Muscle of leg (tissue), 16 donors: Measurements from ENCODE around the gene COX7A1. TPM values are rescaled to one million over a fixed set of nuclear protein-coding genes. Genes with fewer than 3 reads are reported as not detected.
"Not testable (repeated sequence)": the region's sequence is repeated elsewhere in the genome, so short reads cannot be mapped to it uniquely, and the experiment has no call there.

Experiments
- DNase-seq: peaks from one replicate; pipeline ENCODE4 v3.0.0; 2013
- H3K27ac ChIP-seq: one replicate; pipeline ENCODE4 v1.5.1; 2013; ENCODE audit warnings: mild to moderate bottlenecking, low read length, control low read depth
- H3K27me3 ChIP-seq: one replicate; pipeline ENCODE4 v1.6.1; 2013; ENCODE audit warnings: low read length; ENCODE audit not compliant: control insufficient read depth, insufficient read depth
- H3K36me3 ChIP-seq: one replicate; pipeline ENCODE4 v1.6.1; 2013; ENCODE audit warnings: low read length; ENCODE audit not compliant: control insufficient read depth, insufficient read depth
- H3K4me1 ChIP-seq: one replicate; pipeline ENCODE4 v1.6.1; 2013; ENCODE audit warnings: low read length; ENCODE audit not compliant: control insufficient read depth, insufficient read depth
- H3K4me3 ChIP-seq: one replicate; pipeline ENCODE4 v1.5.1; 2013; ENCODE audit warnings: low read length, control low read depth
- H3K9me3 ChIP-seq: replicated peaks from 2 replicates; pipeline ENCODE4 v1.6.1; 2013; ENCODE audit warnings: low read depth, low read length; ENCODE audit not compliant: control insufficient read depth
- WGBS: methylation state at CpG from one replicate; pipeline ENCODE4 v1.1.5; 2013; ENCODE audit warnings: missing lambda C conversion rate; ENCODE audit not compliant: insufficient coverage; 5-methylcytosine and 5-hydroxymethylcytosine counted together
- long read RNA-seq, 11 donors: transcript quantifications; one replicate each; lab custom pipeline, GENCODE V29; 2026
- polyA plus RNA-seq, 8 donors: library from polyadenylated mRNA; unstranded; fragments of 120-200 nt; gene quantifications; one replicate each; pipeline versions ENCODE4 v1.2.1 to v1.2.3, GENCODE V29; 2013; ENCODE audit warnings: inconsistent platforms in 1 of 8, low replicate concordance in 1 of 8; ENCODE audit not compliant: insufficient read length in 8 of 8, insufficient read depth in 1 of 8
- total RNA-seq: library from RNA; stranded (reverse); fragments of 120-200 nt; gene quantifications from one replicate; pipeline ENCODE4 v1.2.4, GENCODE V29; 2013

The COX7A1 gene
- total RNA-seq, result 185 TPM
- 100 to 1,000 TPM; 215 to 391 (median 264) TPM for polyA plus RNA-seq
- long read RNA-seq, donor 1, transcript COX7A1-201 (4 exons, 762 nt), result major isoform, 104 of 123 reads
- long read RNA-seq, donor 1, transcript COX7A1-203 (3 exons, 464 nt), result minor isoform, 5 of 123 reads
- long read RNA-seq, donor 1, partial matches to known transcripts, result 11 of 123 reads
- long read RNA-seq, donor 1, other reads (novel, unspliced or antisense), result 0 of 123 reads
- long read RNA-seq, donor 2, transcript COX7A1-201 (4 exons, 762 nt), result major isoform, 20 of 23 reads
- long read RNA-seq, donor 2, partial matches to known transcripts, result 0 of 23 reads
- long read RNA-seq, donor 2, other reads (novel, unspliced or antisense), result 0 of 23 reads
- long read RNA-seq, donor 3, transcript COX7A1-203 (3 exons, 464 nt), result minor isoform, 5 of 149 reads
- long read RNA-seq, donor 3, transcript COX7A1-201 (4 exons, 762 nt), result major isoform, 138 of 149 reads
- long read RNA-seq, donor 3, partial matches to known transcripts, result 5 of 149 reads
- long read RNA-seq, donor 3, other reads (novel, unspliced or antisense), result 0 of 149 reads
- long read RNA-seq, donor 4, transcript COX7A1-203 (3 exons, 464 nt), result minor isoform, 29 of 178 reads
- long read RNA-seq, donor 4, transcript COX7A1-201 (4 exons, 762 nt), result major isoform, 146 of 178 reads
- long read RNA-seq, donor 4, partial matches to known transcripts, result 0 of 178 reads
- long read RNA-seq, donor 4, other reads (novel, unspliced or antisense), result 0 of 178 reads
- long read RNA-seq, donor 5, transcript COX7A1-203 (3 exons, 464 nt), result minor isoform, 27 of 346 reads
- long read RNA-seq, donor 5, transcript COX7A1-201 (4 exons, 762 nt), result major isoform, 301 of 346 reads
- long read RNA-seq, donor 5, partial matches to known transcripts, result 14 of 346 reads
- long read RNA-seq, donor 5, other reads (novel, unspliced or antisense), result 0 of 346 reads
- long read RNA-seq, donor 6, transcript COX7A1-201 (4 exons, 762 nt), result major isoform, 386 of 461 reads
- long read RNA-seq, donor 6, transcript COX7A1-203 (3 exons, 464 nt), result minor isoform, 49 of 461 reads
- long read RNA-seq, donor 6, partial matches to known transcripts, result 22 of 461 reads
- long read RNA-seq, donor 6, other reads (novel, unspliced or antisense), result 0 of 461 reads
- long read RNA-seq, donor 7, transcript COX7A1-203 (3 exons, 464 nt), result minor isoform, 26 of 378 reads
- long read RNA-seq, donor 7, transcript COX7A1-201 (4 exons, 762 nt), result major isoform, 315 of 378 reads
- long read RNA-seq, donor 7, transcript COX7A1-204 (4 exons, 211 nt), result minor isoform, 6 of 378 reads
- long read RNA-seq, donor 7, partial matches to known transcripts, result 31 of 378 reads
- long read RNA-seq, donor 7, other reads (novel, unspliced or antisense), result 0 of 378 reads
- long read RNA-seq, donor 8, transcript COX7A1-203 (3 exons, 464 nt), result minor isoform, 14 of 136 reads
- long read RNA-seq, donor 8, transcript COX7A1-201 (4 exons, 762 nt), result major isoform, 112 of 136 reads
- long read RNA-seq, donor 8, partial matches to known transcripts, result 6 of 136 reads
- long read RNA-seq, donor 8, other reads (novel, unspliced or antisense), result 0 of 136 reads
- long read RNA-seq, donor 9, transcript COX7A1-203 (3 exons, 464 nt), result minor isoform, 28 of 344 reads
- long read RNA-seq, donor 9, transcript COX7A1-201 (4 exons, 762 nt), result major isoform, 293 of 344 reads
- long read RNA-seq, donor 9, partial matches to known transcripts, result 20 of 344 reads
- long read RNA-seq, donor 9, other reads (novel, unspliced or antisense), result 0 of 344 reads
- long read RNA-seq, donor 10, transcript COX7A1-204 (4 exons, 211 nt), result minor isoform, 7 of 457 reads
- long read RNA-seq, donor 10, transcript COX7A1-201 (4 exons, 762 nt), result major isoform, 365 of 457 reads
- long read RNA-seq, donor 10, transcript COX7A1-203 (3 exons, 464 nt), result minor isoform, 41 of 457 reads
- long read RNA-seq, donor 10, partial matches to known transcripts, result 44 of 457 reads
- long read RNA-seq, donor 10, other reads (novel, unspliced or antisense), result 0 of 457 reads
- long read RNA-seq, donor 11, transcript COX7A1-203 (3 exons, 464 nt), result minor isoform, 7 of 208 reads
- long read RNA-seq, donor 11, transcript COX7A1-201 (4 exons, 762 nt), result major isoform, 194 of 208 reads
- long read RNA-seq, donor 11, partial matches to known transcripts, result 7 of 208 reads
- long read RNA-seq, donor 11, other reads (novel, unspliced or antisense), result 0 of 208 reads

DNA sequence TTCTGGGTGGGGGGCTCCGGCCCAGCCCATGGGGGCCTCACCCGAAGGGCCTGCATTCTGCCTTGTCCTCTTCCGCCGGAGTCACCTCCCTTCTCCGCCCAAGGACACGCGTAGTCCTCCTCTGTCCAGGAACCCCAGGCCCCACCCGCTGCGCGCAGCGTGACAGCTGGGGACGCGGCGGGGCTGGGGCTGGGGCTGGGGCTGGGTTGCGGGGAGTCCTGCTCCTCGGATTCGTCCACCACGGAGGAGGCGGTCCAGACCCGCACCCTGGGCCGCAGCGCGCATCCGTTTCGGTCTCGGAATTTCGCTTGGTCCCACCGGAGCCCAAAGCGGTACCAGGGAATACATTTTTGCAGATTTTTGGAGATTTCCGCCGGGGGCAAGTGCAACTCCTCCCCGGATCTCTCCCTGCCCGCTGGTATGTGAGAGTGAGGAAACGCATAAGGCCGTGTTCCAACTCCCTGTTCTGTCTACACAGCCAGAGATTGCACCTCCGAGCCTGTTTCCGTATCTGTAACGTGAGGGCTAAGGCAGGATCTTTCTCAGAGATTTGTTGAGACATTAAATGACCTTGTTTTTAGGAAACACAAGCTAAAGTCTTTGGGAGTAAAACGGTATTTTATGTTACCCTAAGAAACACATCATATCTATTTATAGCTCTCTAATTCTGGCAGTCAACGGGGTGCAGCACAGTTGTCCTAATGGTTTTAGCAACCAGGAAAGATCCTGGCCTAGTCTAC lies at the start of gene COX7A1:
TSS of gene COX7A1 (minus strand) at position 96 of the 740 bp plus-strand sequence. CDS start at position 56, 40 bp downstream.
- Histone ChIP-seq H3K27me3 (no peaks in the 10 kb centered on the region), H3K36me3 (peaks cover 33% of the 10 kb centered on the region), H3K4me3 (peak within 1 kb of the TSS; percentile 89), H3K27ac (peak within 1 kb of the TSS; percentile 100), H3K4me1 (peaks cover 27% of the 10 kb centered on the region), H3K9me3 (no peaks in the 10 kb centered on the region)
- under 1% methylated on average over 22 of the region's 40 CpGs for WGBS
- peak; percentile 92 for DNase-seq

DNA sequence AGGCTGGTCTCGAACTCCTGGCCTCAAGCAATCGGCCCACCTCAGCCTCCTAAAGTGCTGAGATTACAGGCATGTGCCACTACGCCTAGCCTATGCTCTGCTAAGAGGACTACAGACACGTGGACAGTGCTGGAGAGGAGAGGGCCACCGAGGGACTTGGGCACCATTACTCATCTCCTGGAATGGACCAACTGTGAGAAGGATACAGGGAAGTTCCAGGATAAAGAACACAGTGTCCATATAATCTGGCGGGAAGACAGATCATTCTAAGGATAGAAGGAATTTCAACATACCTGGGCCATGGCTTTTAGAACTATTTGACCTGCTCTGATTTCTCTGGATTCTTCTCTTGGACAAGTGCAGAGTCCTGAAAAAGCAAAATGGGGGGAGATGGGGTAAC lies 49.4 kb upstream of the COX7A1 start:
- Histone ChIP-seq H3K4me1 (no peaks in the 10 kb centered on the region), H3K9me3 (no peaks in the 10 kb centered on the region), H3K27ac (no peak overlapping the region), H3K36me3 (peaks cover 14% of the 10 kb centered on the region), H3K4me3 (no peak overlapping the region), H3K27me3 (no peaks in the 10 kb centered on the region)
- 88% methylated on average over 6 of the region's 6 CpGs for WGBS
- no peak for DNase-seq

DNA sequence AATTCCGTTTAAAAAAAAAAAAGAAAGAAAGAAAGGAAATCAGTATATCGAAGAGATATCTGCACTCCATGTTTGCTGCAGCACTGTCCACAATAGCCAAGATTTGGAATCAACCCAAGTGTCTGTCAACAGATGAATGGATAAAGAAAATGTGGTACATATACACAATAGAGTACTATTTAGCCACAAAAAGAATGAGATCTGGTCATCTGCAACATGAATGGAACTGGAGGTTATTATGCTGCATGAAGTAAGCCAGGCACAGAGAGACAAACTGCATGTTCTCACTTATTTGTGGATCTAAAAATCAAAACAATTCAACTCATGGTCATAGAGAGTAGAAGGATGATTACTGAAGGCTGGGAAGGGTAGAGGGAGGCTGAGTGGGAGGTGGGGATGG lies 45.9 kb upstream of the COX7A1 start:
- H3K27ac ChIP-seq, result no peak overlapping the region
- peaks cover 26% of the 10 kb centered on the region for H3K36me3 ChIP-seq
- H3K27me3 ChIP-seq, result no peaks in the 10 kb centered on the region
- no peak for DNase-seq
- H3K4me1 ChIP-seq, result no peaks in the 10 kb centered on the region
- H3K9me3 ChIP-seq, result no peaks in the 10 kb centered on the region
- 67% methylated on average over 1 of the region's 2 CpGs for WGBS
- no peak overlapping the region for H3K4me3 ChIP-seq

- Histone ChIP-seq H3K27me3 (no peaks in the 10 kb centered on the region), H3K4me3 (no peak overlapping the region), H3K36me3 (peaks cover 25% of the 10 kb centered on the region), H3K9me3 (no peaks in the 10 kb centered on the region), H3K4me1 (no peaks in the 10 kb centered on the region), H3K27ac (no peak overlapping the region)
- DNase-seq, result no peak
- whole genome bisulfite sequencing, result 100% methylated on average over 1 of the region's 2 CpGs
Measured at GRCh38 chr19:36196249-36196648, 44.0 kb upstream of the COX7A1 start.

- H3K9me3 ChIP-seq, H3K27me3 ChIP-seq, H3K27ac ChIP-seq, H3K4me3 ChIP-seq, DNase-seq, H3K4me1 ChIP-seq: not testable (repeated sequence)
- 100% methylated on average over 1 of the region's 5 CpGs for WGBS
- peaks cover 15% of the 10 kb centered on the region for H3K36me3 ChIP-seq
Measured at GRCh38 chr19:36186722-36187121, 34.5 kb upstream of the COX7A1 start.

DNA sequence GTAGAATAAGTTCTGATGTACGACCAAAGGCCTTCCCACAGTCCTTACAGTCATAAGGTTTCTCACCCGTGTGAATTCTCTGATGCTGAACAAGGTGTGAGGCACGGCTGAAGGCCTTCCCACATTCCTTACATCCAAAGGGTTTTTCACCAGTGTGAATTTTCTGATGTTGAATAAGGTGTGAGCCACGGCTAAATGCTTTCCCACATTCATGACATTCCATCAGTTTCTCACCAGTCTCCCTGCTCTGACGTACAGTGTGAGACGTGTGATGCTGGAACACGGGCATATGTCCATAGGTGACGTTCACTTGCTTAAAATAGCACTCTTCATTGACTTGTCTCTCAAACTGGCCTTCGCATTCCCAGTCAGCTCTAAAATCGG lies 31.0 kb upstream of the COX7A1 start:
- WGBS, result 80% methylated on average over 2 of the region's 10 CpGs

DNA sequence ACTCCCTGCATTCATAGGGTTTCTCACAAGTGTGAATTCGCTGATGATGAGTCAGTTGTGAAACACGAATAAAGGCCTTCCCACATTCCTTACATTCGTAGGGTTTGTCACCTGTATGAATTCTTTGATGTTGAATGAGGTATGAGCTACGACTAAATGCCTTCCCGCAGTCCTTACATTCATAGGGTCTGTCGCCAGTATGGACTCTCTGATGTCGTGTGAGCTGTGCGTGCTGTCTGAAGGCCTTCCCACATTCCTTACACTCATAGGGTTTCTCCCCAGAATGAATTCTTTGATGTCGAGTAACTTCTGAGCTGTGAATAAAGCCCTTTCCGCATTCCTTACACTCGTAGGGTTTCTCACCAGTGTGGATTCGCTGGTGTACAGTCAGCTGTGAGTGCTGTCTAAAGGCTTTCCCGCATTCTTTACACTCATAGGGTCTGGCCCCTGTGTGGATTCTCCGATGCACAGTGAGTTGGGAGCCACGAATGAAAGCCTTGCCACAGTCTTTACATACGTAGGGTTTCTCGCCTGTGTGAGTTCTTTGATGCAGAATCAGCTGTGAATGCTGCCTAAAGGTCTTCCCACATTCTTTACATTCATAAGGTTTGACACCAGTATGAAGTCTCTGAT lies 30.5 kb upstream of the COX7A1 start:
- peak overlapping the region; percentile 42 for H3K27ac ChIP-seq
- no peak overlapping the region for H3K4me3 ChIP-seq
- DNase-seq, result peak; percentile 37
- no peaks in the 10 kb centered on the region for H3K9me3 ChIP-seq
- no peaks in the 10 kb centered on the region for H3K27me3 ChIP-seq
- WGBS, result 84% methylated on average over 3 of the region's 17 CpGs
- H3K36me3 ChIP-seq, result peaks cover 13% of the 10 kb centered on the region
- H3K4me1 ChIP-seq, result peaks cover 2% of the 10 kb centered on the region

More for the DNA sequence above, 31.0 kb upstream of the COX7A1 start:
- Histone ChIP-seq H3K4me3 (no peak overlapping the region), H3K9me3 (no peaks in the 10 kb centered on the region), H3K27ac (peak overlapping the region; percentile 42), H3K27me3 (no peaks in the 10 kb centered on the region), H3K4me1 (peaks cover 2% of the 10 kb centered on the region), H3K36me3 (peaks cover 13% of the 10 kb centered on the region)
- peak; percentile 46 for DNase-seq

- H3K27ac ChIP-seq, H3K9me3 ChIP-seq, H3K4me1 ChIP-seq, DNase-seq, H3K27me3 ChIP-seq, H3K4me3 ChIP-seq: not testable (repeated sequence)
- whole genome bisulfite sequencing, result no CpG with 5 or more reads among the region's 2 CpGs
- H3K36me3 ChIP-seq, result peaks cover 11% of the 10 kb centered on the region
Measured at GRCh38 chr19:36179077-36179476, 26.8 kb upstream of the COX7A1 start.
